ENCODE results near the gene LTF. TPM values are rescaled to one million over a fixed set of nuclear protein-coding genes. Genes with fewer than 3 reads are reported as not detected.

The LTF gene
- total RNA-seq, 1 donor from 2014 or later, result under 0.01 TPM

- no peak for FAIRE-seq
- no peaks in the 10 kb centered on the region for H3K36me3 ChIP-seq (ENCODE audit: control insufficient read depth, insufficient read depth, low read length)
- no peak for DNase-seq (ENCODE audit: low read depth)
- H3K4me3 ChIP-seq (ENCODE audit: low read depth, low read length), result no peak overlapping the region
- TF ChIP-seq CTCF (IDR thresholded peaks at IDR 0.05; ENCODE audit: insufficient read depth, low read length, severe bottlenecking), result no peak
- peaks cover 3% of the 10 kb centered on the region for H3K27me3 ChIP-seq (ENCODE audit: control insufficient read depth, insufficient read depth, low read length)
These were observed 28.3 kb upstream of the LTF start for GRCh38 chr3:46492890-46493547.

DNA sequence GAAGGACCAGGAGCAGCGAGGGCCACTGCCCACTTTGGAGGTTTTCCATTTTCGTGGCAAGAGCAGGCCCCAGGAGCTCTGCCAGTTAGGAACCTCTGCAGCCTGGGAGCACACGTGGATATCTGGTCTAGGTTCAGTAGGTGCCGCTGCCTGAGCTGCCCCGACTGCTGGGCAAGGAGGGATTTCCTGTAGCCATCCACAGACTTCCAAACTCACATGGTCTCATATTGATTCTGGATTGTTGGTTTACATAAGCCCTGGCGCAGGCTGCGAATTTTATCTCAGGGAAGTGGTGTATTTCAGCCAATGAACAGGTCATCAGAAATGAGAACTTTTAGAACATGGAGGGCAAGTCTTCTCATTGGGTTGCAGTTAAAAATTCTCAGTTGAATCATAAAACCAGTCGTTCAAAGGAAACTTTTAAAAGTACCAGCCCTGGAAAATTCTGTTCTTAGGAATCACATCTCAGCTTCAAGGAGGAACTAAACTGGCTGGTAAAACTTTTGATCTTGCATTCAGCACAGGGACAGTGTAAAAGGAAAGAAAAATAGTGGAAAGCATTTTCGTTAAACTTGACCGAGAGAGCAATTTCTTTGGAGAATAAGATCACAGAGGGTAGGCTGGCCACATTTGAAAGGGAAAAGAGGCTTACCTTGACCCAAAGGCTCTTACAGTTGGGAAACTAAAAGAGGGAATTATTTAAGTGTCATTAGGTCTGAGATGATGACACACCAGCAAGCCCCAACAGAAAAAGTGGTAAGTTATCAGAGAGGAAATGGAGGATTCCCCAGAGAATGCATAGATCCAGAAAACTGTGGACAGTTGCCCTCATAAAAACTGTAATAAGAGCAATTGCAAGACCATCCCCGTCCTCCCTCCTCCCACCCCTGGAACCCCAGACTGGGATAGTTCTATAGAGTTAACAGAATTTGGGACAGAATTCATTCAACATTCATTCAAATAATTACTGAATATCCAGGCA lies 26.7 kb upstream of the LTF start:
- peaks cover 3% of the 10 kb centered on the region for H3K27me3 ChIP-seq (ENCODE audit: control insufficient read depth, insufficient read depth, low read length)
- no peak overlapping the region for H3K4me3 ChIP-seq (ENCODE audit: low read depth, low read length)
- no peak for TF ChIP-seq CTCF (IDR thresholded peaks at IDR 0.05; ENCODE audit: insufficient read depth, low read length, severe bottlenecking)
- FAIRE-seq (no peak), DNase-seq (ENCODE audit: low read depth) (peak; percentile 10)
- no peaks in the 10 kb centered on the region for H3K36me3 ChIP-seq (ENCODE audit: control insufficient read depth, insufficient read depth, low read length)

DNA sequence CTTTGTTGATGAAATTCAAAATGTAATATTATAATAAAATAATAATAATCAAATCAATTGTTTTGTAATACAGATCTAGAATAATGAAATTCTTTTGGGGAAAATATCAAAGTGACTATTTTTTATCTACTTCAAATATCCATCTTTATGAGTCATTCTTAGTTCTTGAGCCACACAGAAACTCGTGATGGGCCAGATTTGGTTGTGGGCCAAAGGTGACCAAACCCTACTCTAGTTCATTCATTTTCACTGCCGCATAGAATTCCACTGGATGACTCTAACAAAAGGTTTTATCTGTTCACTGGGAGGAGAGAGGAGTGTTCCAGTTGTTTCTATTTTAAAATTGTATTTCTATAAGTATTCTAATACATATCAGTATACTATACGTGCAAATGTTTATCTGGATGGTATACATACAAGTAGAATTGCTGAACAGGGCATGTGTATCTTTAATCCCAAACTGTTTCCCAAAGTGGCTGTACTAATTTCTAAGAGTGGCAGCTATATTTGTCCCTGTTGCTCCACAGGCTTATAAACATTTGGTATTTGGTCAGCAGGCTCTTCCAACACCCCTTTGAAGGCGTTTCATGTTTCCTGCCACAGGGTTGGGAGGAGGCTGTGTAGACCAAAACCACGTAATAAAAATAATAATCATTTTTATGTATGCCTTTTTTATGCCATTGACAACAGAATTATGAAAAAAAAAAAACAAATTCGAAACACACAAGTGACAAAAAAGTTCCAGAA lies 25.8 kb upstream of the LTF start:
- Histone ChIP-seq H3K27me3 (ENCODE audit: control insufficient read depth, insufficient read depth, low read length) (peaks cover 3% of the 10 kb centered on the region), H3K4me3 (ENCODE audit: low read depth, low read length) (no peak overlapping the region), H3K36me3 (ENCODE audit: control insufficient read depth, insufficient read depth, low read length) (no peaks in the 10 kb centered on the region)
- no peak for TF ChIP-seq CTCF (IDR thresholded peaks at IDR 0.05; ENCODE audit: insufficient read depth, low read length, severe bottlenecking)
- DNase-seq (ENCODE audit: low read depth), result no peak
- FAIRE-seq, result no peak

DNA sequence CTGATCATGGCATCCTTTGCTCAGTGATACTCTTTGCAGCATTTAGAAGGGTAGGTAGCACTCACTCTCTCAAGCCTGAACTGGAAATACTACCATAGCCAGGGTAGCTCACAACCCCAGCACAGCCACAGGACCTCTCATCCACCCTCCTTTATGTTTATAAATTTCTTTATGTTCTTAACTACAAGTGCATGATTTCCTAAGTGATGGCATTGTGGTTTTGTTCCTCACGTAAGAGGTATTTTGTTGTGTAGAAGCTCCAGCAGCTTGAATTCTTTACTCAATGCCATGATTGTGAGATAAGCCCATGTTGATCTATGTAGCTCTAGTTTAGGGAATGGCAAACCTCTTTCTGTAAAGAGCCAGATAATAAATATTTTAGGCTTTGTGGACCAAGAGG lies 25.2 kb upstream of the LTF start:
- TF ChIP-seq CTCF (IDR thresholded peaks at IDR 0.05; ENCODE audit: insufficient read depth, low read length, severe bottlenecking), result no peak
- DNase-seq (ENCODE audit: low read depth) (no peak), FAIRE-seq (no peak)
- Histone ChIP-seq H3K27me3 (ENCODE audit: control insufficient read depth, insufficient read depth, low read length) (peaks cover 3% of the 10 kb centered on the region), H3K4me3 (ENCODE audit: low read depth, low read length) (no peak overlapping the region), H3K36me3 (ENCODE audit: control insufficient read depth, insufficient read depth, low read length) (no peaks in the 10 kb centered on the region)

- Histone ChIP-seq H3K36me3 (ENCODE audit: control insufficient read depth, insufficient read depth, low read length) (no peaks in the 10 kb centered on the region), H3K4me3 (ENCODE audit: low read depth, low read length) (no peak overlapping the region), H3K27me3 (ENCODE audit: control insufficient read depth, insufficient read depth, low read length) (peaks cover 3% of the 10 kb centered on the region)
- FAIRE-seq (no peak), DNase-seq (ENCODE audit: low read depth) (no peak)
- no peak for TF ChIP-seq CTCF (IDR thresholded peaks at IDR 0.05; ENCODE audit: insufficient read depth, low read length, severe bottlenecking)
These were observed 24.7 kb upstream of the LTF start for GRCh38 chr3:46489381-46489780.

Data from bronchial epithelial cell (primary cell).